HG03521 (cell line): ENCODE results near the gene SRI.
"Not testable (repeated sequence)": the region's sequence is repeated elsewhere in the genome, so short reads cannot be mapped to it uniquely, and the experiment has no call there.

Experiments
- ATAC-seq: cut with Tn5 transposase; IDR thresholded peaks from one replicate; pipeline ENCODE4 v1.9.1; 2021; ENCODE audit warnings: mild to moderate bottlenecking, moderate library complexity; ENCODE audit not compliant: unreplicated experiment

The SRI gene

GRCh38 chr7:88184848-88185304 is 35.0 kb downstream of the SRI start:
- no peak for ATAC-seq

- no peak for ATAC-seq
Measured at GRCh38 chr7:88183051-88183450, 36.8 kb downstream of the SRI start.

- ATAC-seq, result no peak
Measured at GRCh38 chr7:88176190-88176589, 43.6 kb downstream of the SRI start.

- ATAC-seq, result no peak
Measured at GRCh38 chr7:88172842-88173241, 47.0 kb downstream of the SRI start.

- ATAC-seq, result no peak
Measured at GRCh38 chr7:88169717-88170320, 50.0 kb downstream of the SRI start.

GRCh38 chr7:88167721-88168120 is 52.1 kb downstream of the SRI start:
- no peak for ATAC-seq

- no peak for ATAC-seq
Measured at GRCh38 chr7:88167223-88167622, 52.6 kb downstream of the SRI start.

- no peak for ATAC-seq
Measured at GRCh38 chr7:88165697-88166096, 54.1 kb downstream of the SRI start.

- not testable (repeated sequence) for ATAC-seq
Measured at GRCh38 chr7:88159741-88160140, 60.1 kb downstream of the SRI start.

GRCh38 chr7:88156356-88156755 is 63.5 kb downstream of the SRI start:
- ATAC-seq, result no peak

- ATAC-seq, result no peak
Measured at GRCh38 chr7:88155756-88156155, 64.1 kb downstream of the SRI start.
